ENCODE measurements around the gene FANCL.
"Not testable (repeated sequence)": the region's sequence is repeated elsewhere in the genome, so short reads cannot be mapped to it uniquely, and the experiment has no call there.

Gene FANCL

DNA sequence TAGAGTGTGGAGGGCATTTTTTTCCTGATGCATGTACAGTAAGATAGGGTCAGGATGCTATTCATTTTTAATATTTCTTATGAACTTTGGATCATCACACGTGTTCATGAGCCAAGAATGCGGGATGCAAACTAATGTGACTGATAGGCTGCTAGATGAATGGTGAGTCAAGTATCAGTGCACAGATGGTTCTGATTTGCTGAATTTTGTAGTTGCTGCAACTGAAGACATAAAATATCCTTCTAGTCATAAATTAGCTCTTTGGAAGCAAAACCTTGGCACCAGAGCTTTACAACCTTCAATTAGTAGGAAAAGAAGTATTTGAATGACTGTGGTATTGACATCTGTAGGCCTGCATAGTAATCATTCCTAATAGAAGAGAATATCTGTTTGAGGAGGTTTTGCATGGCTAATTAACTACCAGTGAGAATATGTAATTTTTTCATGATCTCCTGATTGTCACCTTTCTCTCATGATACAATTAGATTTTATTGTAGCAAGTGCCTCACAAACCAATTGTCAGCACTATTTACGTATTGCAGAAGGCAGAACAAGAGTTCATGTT lies 100.5 kb downstream of the FANCL start:
- DNase-seq (ENCODE audit: low spot score) = no peak

DNA sequence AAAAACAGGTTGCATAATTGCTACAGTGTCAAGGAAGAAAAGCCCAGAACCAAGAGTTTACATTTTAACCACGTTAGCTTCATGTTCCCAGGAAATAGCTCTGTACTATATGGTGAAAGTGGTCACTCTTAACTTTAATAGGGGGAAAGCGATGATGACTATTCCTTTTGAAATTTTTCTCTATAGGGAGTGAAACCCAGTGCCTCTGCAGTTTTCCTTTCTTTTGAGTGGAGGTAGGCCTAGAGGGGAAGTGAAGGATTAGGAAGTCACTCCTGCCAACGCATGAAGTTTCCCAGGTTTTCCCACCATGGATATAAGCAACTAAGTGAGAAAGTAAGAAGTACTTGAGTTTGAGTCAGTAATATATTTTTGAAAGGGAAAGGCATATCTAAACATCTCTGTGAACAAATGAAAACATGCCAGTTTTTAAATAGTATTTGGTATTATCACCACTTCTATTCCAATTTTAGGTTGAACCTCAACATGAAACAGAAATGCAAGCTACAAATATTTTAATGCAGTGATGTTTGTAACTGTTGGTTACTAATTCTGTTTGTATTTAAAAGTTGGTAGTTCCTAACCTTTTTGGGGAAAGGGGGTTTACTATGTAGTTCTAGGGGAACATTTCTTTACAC lies 102.6 kb downstream of the FANCL start:
- no peak for DNase-seq (ENCODE audit: low spot score)

- peak; percentile 56 for DNase-seq (ENCODE audit: low spot score)
Observed at GRCh38 chr2:58137856-58138255, 103.3 kb downstream of the FANCL start.

- DNase-seq (ENCODE audit: low spot score) = no peak
Observed at GRCh38 chr2:58137221-58137620, 103.9 kb downstream of the FANCL start.

DNA sequence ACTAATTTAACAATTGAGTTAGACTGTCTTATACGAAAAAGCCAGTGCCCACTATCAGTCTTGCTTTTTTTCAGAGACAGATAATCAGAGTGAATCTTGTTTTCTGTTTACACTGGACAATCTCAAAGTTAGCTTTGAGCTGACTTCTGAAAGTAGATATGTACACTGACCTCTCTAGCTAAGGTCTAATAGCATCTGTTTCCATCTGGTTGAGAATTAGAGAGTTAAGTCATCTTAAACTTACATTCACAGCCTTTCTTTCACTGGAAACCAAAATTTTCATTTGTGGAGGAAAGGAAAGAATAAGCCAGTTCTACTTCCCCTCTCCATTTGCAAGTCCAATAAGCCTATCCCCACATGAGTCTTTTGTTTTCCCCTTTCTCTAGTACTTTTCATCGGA lies 105.3 kb downstream of the FANCL start:
- DNase-seq (ENCODE audit: low spot score) = no peak

- DNase-seq (ENCODE audit: low spot score) = no peak
Observed at GRCh38 chr2:58133395-58133794, 107.7 kb downstream of the FANCL start.

- DNase-seq (ENCODE audit: low spot score) = peak; percentile 67
Observed at GRCh38 chr2:58131191-58132011, 109.7 kb downstream of the FANCL start.

- DNase-seq (ENCODE audit: low spot score) = no peak
Observed at GRCh38 chr2:58130238-58130637, 110.9 kb downstream of the FANCL start.

GRCh38 chr2:58127111-58127510 lies 114.0 kb downstream of the FANCL start:
- no peak for DNase-seq (ENCODE audit: low spot score)

DNA sequence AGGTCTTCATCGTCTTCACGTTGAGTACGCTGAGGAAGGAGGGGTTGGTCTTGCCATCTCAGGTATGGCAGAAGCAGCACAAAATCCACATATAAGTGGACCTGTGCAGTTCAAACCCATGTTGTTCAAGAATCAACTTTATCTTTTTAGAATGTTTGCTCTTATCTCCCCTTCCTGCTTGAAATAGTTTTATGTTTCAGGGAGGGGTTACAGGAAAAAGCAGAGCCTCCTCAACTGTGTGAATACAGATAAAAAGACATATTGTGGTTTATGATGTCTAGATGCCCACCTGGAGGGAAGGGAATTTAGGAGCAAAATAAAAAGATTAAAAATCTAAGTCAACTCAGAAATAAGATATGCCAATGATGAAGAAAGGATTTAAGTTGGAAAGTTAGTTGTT lies 118.6 kb downstream of the FANCL start:
- DNase-seq (ENCODE audit: low spot score) = no peak

GRCh38 chr2:58122040-58122439 lies 119.1 kb downstream of the FANCL start:
- DNase-seq (ENCODE audit: low spot score) = no peak

DNA sequence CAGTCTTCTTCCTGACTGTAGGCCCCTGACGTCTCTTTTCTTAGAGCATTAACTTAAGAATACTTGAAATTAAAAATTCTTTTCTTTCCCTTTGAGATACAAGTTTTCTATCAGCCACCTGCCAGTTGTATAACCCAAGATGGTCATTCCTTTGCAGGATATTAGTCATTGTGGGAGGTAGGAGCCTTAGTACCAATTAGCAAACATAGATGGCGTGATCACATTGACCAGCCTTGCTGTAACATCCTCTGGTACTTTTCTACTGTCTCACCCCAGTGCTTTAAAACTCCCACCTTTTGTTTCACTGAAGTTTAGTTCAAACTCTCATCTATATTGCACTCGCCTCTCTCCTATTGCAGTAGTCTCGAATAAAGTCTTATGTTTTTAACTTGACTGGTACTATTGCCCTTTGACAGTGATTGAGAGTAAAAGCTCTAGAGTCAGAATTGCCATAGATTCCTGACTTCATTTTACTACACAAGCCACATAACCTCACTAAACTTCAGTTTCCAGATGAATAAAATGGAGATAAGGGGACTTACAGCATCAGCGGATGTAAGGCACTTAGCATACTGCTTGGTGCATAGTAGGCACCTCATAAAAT lies 120.4 kb downstream of the FANCL start:
- DNase-seq (ENCODE audit: low spot score) = no peak

DNA sequence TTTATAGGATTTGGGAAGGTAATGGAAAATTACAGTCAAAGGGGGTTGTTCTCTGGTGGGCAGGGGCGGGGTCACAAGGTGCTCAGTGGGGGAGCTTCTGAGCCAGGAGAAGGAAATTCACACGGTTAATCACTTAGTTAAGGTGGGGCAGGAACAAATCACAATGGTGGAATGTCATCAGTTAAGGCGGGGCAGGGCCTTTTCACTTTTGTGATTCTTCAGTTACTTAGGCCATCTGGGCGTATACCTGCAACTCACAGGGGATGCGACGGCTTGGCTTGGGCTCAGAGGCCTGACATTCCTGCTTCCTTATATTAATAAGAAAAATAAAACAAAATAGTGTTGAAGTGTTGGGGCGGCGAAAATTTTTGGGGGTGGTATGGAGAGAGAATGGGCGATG lies 127.6 kb downstream of the FANCL start:
- not testable (repeated sequence) for DNase-seq (ENCODE audit: low spot score)

- DNase-seq (ENCODE audit: low spot score) = no peak
Observed at GRCh38 chr2:58110765-58111164, 130.4 kb downstream of the FANCL start.

GRCh38 chr2:58109481-58109880 lies 131.6 kb downstream of the FANCL start:
- DNase-seq (ENCODE audit: low spot score) = no peak

Data from Ammon's horn (tissue), 1 donor.